ENCODE measurements around the gene SPINK1.

DNA sequence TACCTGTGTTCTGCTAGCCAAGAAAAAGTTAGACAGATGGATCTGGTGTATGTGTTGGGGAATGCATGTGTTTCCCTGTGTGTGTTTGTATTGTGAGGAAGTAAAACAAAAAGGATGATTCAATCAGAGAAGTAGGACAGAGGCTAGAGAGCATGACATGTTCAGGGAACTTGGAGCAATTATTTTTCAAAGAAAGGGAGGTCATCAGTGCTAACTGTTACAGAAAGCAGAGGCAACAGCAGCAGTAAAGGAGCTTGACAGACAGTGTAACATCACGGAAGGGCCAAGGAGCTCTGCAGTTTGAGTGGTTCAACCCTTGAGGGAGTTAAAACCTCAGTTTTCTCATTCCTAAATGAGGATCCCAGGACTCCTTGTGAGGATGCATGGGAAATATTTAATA is 13.2 kb downstream of the SPINK1 start:
- TF ChIP-seq, protein P1, sequence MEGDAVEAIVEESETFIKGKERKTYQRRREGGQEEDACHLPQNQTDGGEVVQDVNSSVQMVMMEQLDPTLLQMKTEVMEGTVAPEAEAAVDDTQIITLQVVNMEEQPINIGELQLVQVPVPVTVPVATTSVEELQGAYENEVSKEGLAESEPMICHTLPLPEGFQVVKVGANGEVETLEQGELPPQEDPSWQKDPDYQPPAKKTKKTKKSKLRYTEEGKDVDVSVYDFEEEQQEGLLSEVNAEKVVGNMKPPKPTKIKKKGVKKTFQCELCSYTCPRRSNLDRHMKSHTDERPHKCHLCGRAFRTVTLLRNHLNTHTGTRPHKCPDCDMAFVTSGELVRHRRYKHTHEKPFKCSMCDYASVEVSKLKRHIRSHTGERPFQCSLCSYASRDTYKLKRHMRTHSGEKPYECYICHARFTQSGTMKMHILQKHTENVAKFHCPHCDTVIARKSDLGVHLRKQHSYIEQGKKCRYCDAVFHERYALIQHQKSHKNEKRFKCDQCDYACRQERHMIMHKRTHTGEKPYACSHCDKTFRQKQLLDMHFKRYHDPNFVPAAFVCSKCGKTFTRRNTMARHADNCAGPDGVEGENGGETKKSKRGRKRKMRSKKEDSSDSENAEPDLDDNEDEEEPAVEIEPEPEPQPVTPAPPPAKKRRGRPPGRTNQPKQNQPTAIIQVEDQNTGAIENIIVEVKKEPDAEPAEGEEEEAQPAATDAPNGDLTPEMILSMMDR (IDR thresholded peaks at IDR 0.05): no peak
- no peak for TF ChIP-seq POLR2A (IDR thresholded peaks at IDR 0.05)
- TF ChIP-seq EP300 (IDR thresholded peaks at IDR 0.05; ENCODE audit: low read depth): no peak
- no peak for TF ChIP-seq POLR2AphosphoS5 (IDR thresholded peaks at IDR 0.05)
